Neural progenitor cell (in vitro differentiated cells): ENCODE data around the gene CHD1.

Experiments used
- EZH2 ChIP-seq: fragments of 200-600 bp; sonication (generic); IDR thresholded peaks from 2 replicates; pipeline ENCODE4 v1.6.1; 2017; ENCODE audit warnings: antibody characterized with exemption, mild to moderate bottlenecking, moderate library complexity
- TF ChIP-seq, protein P1 (sequence below): fragments of 200-600 bp; sonication (generic); IDR thresholded peaks from 2 replicates; pipeline ENCODE4 v1.5.1; 2017; ENCODE audit warnings: antibody characterized with exemption, mild to moderate bottlenecking

DNA sequence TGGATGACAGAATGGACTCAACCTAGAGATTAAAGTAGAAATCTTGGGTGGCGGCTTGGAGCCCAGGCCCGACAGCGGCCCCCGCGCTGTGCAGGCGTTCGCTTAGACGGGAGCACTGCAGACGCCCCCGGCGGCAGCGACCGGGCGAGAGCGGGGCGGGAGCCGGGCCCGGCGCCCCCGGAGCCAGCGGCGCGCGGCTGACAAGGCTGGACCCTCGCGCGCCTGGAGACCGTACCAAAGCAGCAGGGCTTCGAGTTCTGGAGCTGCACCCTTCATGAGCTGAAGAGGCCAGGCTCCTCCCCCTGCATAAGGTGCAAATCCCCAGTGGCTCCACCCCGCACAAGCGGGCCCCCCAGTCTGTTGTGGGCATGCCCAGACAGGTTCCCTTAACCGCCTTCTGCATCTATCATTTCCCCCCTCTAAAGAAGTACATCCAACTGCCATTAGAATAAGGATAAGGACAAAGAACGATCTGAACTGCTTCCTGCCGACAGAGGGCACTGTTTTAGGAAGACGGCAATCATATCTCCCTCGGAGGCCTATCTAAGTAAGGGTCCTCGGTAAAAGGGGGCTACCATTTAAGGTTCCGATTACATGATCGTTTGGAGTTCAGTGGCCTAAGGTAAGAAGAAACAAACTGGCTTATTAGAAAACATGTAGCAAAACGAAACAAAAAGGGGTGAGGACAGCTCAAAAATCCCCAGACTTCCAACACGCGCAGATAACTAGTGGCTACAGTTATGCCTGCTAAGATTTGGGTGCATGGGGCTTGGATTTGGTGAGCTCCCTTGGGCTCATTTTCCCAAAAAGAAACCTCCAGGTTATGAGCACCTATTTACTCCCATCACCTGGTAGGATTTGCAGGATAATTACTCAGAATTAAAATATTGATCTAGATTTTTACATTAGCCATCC is 89.1 kb downstream of the CHD1 start:
- TF ChIP-seq, protein P1, sequence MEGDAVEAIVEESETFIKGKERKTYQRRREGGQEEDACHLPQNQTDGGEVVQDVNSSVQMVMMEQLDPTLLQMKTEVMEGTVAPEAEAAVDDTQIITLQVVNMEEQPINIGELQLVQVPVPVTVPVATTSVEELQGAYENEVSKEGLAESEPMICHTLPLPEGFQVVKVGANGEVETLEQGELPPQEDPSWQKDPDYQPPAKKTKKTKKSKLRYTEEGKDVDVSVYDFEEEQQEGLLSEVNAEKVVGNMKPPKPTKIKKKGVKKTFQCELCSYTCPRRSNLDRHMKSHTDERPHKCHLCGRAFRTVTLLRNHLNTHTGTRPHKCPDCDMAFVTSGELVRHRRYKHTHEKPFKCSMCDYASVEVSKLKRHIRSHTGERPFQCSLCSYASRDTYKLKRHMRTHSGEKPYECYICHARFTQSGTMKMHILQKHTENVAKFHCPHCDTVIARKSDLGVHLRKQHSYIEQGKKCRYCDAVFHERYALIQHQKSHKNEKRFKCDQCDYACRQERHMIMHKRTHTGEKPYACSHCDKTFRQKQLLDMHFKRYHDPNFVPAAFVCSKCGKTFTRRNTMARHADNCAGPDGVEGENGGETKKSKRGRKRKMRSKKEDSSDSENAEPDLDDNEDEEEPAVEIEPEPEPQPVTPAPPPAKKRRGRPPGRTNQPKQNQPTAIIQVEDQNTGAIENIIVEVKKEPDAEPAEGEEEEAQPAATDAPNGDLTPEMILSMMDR = no peak
- TF ChIP-seq EZH2 = no peak
